NCI-H69 (cell line): ENCODE results near the gene PEAK1.

Experiments used
- DNase-seq: peaks from one replicate; lab custom pipeline; 2025; lab: John Stamatoyannopoulos, UW

PEAK1 gene

GRCh38 chr15:77402740-77403379 lies 17.0 kb downstream of the PEAK1 start:
- no peak for DNase-seq

- no peak for DNase-seq
Observed at GRCh38 chr15:77400258-77400657, 19.6 kb downstream of the PEAK1 start.

GRCh38 chr15:77398927-77399326 lies 21.0 kb downstream of the PEAK1 start:
- DNase-seq, result no peak

- no peak for DNase-seq
Observed at GRCh38 chr15:77396692-77397091, 23.2 kb downstream of the PEAK1 start.

- DNase-seq, result no peak
Observed at GRCh38 chr15:77395013-77395774, 24.7 kb downstream of the PEAK1 start.

- no peak for DNase-seq
Observed at GRCh38 chr15:77393471-77393840, 26.4 kb downstream of the PEAK1 start.

GRCh38 chr15:77392762-77393470 lies 27.0 kb downstream of the PEAK1 start:
- DNase-seq, result no peak

GRCh38 chr15:77391372-77391951 lies 28.4 kb downstream of the PEAK1 start:
- no peak for DNase-seq

GRCh38 chr15:77387365-77388105 lies 32.4 kb downstream of the PEAK1 start:
- DNase-seq, result peak; percentile 13

- DNase-seq, result peak; percentile 19
Observed at GRCh38 chr15:77386626-77387025, 33.3 kb downstream of the PEAK1 start.

- no peak for DNase-seq
Observed at GRCh38 chr15:77384589-77385359, 35.1 kb downstream of the PEAK1 start.

- no peak for DNase-seq
Observed at GRCh38 chr15:77384086-77384485, 35.8 kb downstream of the PEAK1 start.

- DNase-seq, result no peak
Observed at GRCh38 chr15:77380033-77380432, 39.9 kb downstream of the PEAK1 start.

- peak; percentile 64 for DNase-seq
Observed at GRCh38 chr15:77376770-77377169, 43.1 kb downstream of the PEAK1 start.

GRCh38 chr15:77375133-77375532 lies 44.8 kb downstream of the PEAK1 start:
- no peak for DNase-seq

- no peak for DNase-seq
Observed at GRCh38 chr15:77373441-77373840, 46.5 kb downstream of the PEAK1 start.

- no peak for DNase-seq
Observed at GRCh38 chr15:77371850-77372563, 47.9 kb downstream of the PEAK1 start.

GRCh38 chr15:77370580-77370979 lies 49.3 kb downstream of the PEAK1 start:
- DNase-seq, result no peak

- DNase-seq, result no peak
Observed at GRCh38 chr15:77369168-77369567, 50.7 kb downstream of the PEAK1 start.

GRCh38 chr15:77367631-77368030 lies 52.3 kb downstream of the PEAK1 start:
- no peak for DNase-seq

- no peak for DNase-seq
Observed at GRCh38 chr15:77361456-77361855, 58.4 kb downstream of the PEAK1 start.
